Measurements from ENCODE around the gene ZNRF3.
A peak's percentile ranks its signal among the peaks of the same experiment; 100 is the strongest.
"Not testable (repeated sequence)": the region's sequence is repeated elsewhere in the genome, so short reads cannot be mapped to it uniquely, and the experiment has no call there.

Gene ZNRF3

DNA sequence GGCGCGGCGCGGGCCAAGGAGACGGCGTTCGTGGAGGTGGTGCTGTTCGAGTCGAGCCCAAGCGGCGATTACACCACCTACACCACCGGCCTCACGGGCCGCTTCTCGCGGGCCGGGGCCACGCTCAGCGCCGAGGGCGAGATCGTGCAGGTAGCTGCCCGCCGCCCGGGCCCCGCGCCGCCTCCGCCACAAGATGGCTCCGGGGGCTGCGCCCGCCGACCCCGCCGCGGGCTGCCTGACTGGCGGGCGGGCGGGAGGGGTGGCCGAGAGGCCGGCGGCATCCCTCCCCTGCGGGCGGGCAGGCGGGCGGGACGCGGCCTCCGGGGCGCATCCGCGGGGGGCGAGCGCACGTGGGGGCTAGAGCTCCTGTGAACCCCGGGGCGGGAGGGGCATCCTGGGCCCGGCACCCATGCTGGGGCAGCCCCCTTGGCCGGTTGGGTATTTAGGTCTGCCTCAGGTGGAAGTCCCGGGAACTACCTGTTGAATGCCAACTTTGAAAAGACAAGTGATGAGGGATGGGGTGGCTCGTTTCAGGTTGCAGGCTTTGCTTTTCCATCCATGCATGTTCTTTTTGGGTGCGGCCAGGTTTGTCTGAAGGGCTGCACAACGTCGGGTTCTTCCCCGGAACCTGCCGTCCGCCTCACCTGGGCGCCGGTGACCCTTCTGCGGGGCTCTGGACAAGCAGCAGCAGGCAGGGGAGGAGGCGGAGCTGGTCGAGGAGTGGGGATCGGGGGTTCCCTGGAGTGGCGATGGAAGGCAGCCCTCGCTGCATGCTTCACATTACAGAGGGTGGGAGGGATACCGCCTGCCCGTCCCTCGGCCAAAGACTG, 760 bp downstream of the ZNRF3 start:
- peak overlapping the region; percentile 86 for H2BK5ac ChIP-seq (ENCODE audit: low read depth, low read length, poor library complexity)

DNA sequence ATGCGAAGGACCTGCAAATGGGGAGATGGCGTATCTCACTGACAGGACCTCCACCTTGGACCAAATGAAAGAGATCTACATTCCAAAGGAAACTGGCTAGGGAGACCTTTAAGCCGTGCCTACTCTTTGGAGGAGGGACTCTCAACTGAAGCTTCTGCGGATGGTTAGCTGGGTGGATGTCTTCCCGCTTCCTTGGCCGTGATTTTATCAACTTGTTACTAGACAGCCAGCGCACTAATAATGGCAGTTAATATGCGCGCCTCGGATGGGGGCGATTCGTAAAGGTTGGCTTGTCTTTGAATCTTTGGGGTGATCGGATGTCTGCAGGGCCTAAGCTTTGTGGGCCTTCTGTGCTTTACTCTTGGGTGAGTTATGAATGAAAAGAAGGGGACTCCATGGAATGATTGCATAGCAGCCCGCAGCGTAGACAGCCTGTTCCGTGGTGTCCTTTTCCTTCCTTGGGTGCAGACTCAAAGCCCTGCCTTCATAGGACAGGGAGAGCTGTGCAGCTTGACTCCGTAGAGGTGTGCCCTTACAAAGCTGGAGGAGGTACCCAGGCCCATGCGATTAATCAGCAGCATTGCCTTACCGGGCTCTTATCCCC, 1.5 kb downstream of the ZNRF3 start:
- DNase-seq = peak in 1 of 2 donors; percentile 7
- H3K79me2 ChIP-seq (ENCODE audit: control insufficient read depth, insufficient read depth, low read length, poor library complexity) = peaks cover 9% of the 10 kb centered on the region
- WGBS (ENCODE audit: extremely low coverage, insufficient coverage, insufficient read length) = no CpG with 5 or more reads among the region's 19 CpGs
- H2BK12ac ChIP-seq (ENCODE audit: low read length) = no peak overlapping the region
- no peak overlapping the region for H2BK120ac ChIP-seq (ENCODE audit: insufficient read depth, low read length, poor library complexity)
- H3K4me1 ChIP-seq (ENCODE audit: control insufficient read depth in 1 of 2, insufficient read depth in 2 of 2, low read length in 2 of 2) = peaks cover 4 to 10% of the 10 kb centered on the region in 2 experiments
- H3K27ac ChIP-seq (ENCODE audit: low read depth, low read length) = no peak overlapping the region
- no peaks in the 10 kb centered on the region for H3K27me3 ChIP-seq (ENCODE audit: insufficient read depth, low read length)
- H2BK5ac ChIP-seq (ENCODE audit: low read depth, low read length, poor library complexity) = no peak overlapping the region
- H2AK5ac ChIP-seq (ENCODE audit: low read length) = no peak overlapping the region
- H3K23ac ChIP-seq (ENCODE audit: low read length) = no peak overlapping the region
- H2AFZ ChIP-seq (ENCODE audit: insufficient read depth, low read length, poor library complexity) = no peak overlapping the region
- H3K14ac ChIP-seq (ENCODE audit: low read length) = peak overlapping the region; percentile 12
- H4K12ac ChIP-seq (ENCODE audit: low read depth, low read length) = no peak overlapping the region
- peaks cover 6% of the 10 kb centered on the region for H3K79me1 ChIP-seq (ENCODE audit: low read length)
- H3K18ac ChIP-seq (ENCODE audit: low read length) = peak overlapping the region; percentile 5
- H3K9ac ChIP-seq (ENCODE audit: low read length) = no peak overlapping the region
- peaks cover 2% of the 10 kb centered on the region for H3K9me3 ChIP-seq (ENCODE audit: insufficient read depth, low read depth, low read length)
- H4K91ac ChIP-seq (ENCODE audit: low read depth, low read length) = no peak overlapping the region
- peak overlapping the region; percentile 93 for H3K4me3 ChIP-seq (ENCODE audit: low read depth, low read length)
- no peak overlapping the region for H4K8ac ChIP-seq (ENCODE audit: low read depth, low read length)
- H3K4ac ChIP-seq (ENCODE audit: low read depth, low read length) = no peak overlapping the region
- peak overlapping the region; percentile 91 for H3K4me2 ChIP-seq (ENCODE audit: low read length)
- H3K36me3 ChIP-seq (ENCODE audit: control insufficient read depth in 1 of 2, insufficient read depth in 2 of 2, low read length in 2 of 2) = no peaks in the 10 kb centered on the region

More for the DNA sequence above, 760 bp downstream of the ZNRF3 start:
- H3K36me3 ChIP-seq (ENCODE audit: control insufficient read depth in 1 of 2, insufficient read depth in 2 of 2, low read length in 2 of 2) = no peaks in the 10 kb centered on the region
- no peak overlapping the region for H3K23ac ChIP-seq (ENCODE audit: low read length)
- H3K27me3 ChIP-seq (ENCODE audit: insufficient read depth, low read length) = no peaks in the 10 kb centered on the region
- peaks cover 4 to 10% of the 10 kb centered on the region in 2 experiments for H3K4me1 ChIP-seq (ENCODE audit: control insufficient read depth in 1 of 2, insufficient read depth in 2 of 2, low read length in 2 of 2)
- no peak overlapping the region for H2AK5ac ChIP-seq (ENCODE audit: low read length)
- H3K4me2 ChIP-seq (ENCODE audit: low read length) = peak overlapping the region; percentile 91
- peak overlapping the region; percentile 98 for H3K18ac ChIP-seq (ENCODE audit: low read length)
- H3K27ac ChIP-seq (ENCODE audit: low read depth, low read length) = peak overlapping the region; percentile 57
- H2BK12ac ChIP-seq (ENCODE audit: low read length) = no peak overlapping the region
- peak overlapping the region; percentile 89 for H2BK120ac ChIP-seq (ENCODE audit: insufficient read depth, low read length, poor library complexity)
- H3K9ac ChIP-seq (ENCODE audit: low read length) = peak overlapping the region; percentile 85
- peak overlapping the region; percentile 79 for H2AFZ ChIP-seq (ENCODE audit: insufficient read depth, low read length, poor library complexity)
- H4K8ac ChIP-seq (ENCODE audit: low read depth, low read length) = peak overlapping the region; percentile 91
- H3K79me2 ChIP-seq (ENCODE audit: control insufficient read depth, insufficient read depth, low read length, poor library complexity) = peaks cover 9% of the 10 kb centered on the region
- peaks cover 6% of the 10 kb centered on the region for H3K79me1 ChIP-seq (ENCODE audit: low read length)
- peak overlapping the region; percentile 97 for H3K14ac ChIP-seq (ENCODE audit: low read length)
- peak overlapping the region; percentile 82 for H4K12ac ChIP-seq (ENCODE audit: low read depth, low read length)
- H4K91ac ChIP-seq (ENCODE audit: low read depth, low read length) = peak overlapping the region; percentile 96
- WGBS (ENCODE audit: extremely low coverage, insufficient coverage, insufficient read length) = no CpG with 5 or more reads among the region's 78 CpGs
- H3K9me3 ChIP-seq (ENCODE audit: insufficient read depth, low read depth, low read length) = peaks cover 2% of the 10 kb centered on the region
- peak overlapping the region; percentile 93 for H3K4me3 ChIP-seq (ENCODE audit: low read depth, low read length)
- peak; percentile 26 to 63 for DNase-seq
- H3K4ac ChIP-seq (ENCODE audit: low read depth, low read length) = peak overlapping the region; percentile 86

DNA sequence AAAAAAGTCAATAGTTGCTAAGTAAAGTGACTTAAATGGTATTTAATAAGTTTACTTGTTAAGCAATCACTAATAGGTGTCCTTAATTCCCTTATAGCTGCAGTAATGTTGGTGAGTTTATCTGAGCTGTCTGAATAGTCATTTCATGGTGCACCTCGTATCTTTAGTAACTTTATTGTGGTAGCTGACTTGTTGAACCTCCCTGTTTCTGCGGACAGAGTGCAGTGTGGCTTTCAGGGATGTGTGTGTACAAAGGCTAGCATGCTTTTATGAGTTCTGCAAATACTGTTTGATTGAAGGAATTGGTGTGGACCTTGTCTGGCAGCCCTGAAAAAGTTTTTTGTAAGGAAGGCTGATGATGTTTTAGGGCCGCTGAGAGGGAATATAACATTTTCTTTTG, 2.6 kb downstream of the ZNRF3 start:
- H3K4me2 ChIP-seq (ENCODE audit: low read length) = no peak overlapping the region
- DNase-seq = no peak
- no peak overlapping the region for H3K18ac ChIP-seq (ENCODE audit: low read length)
- peaks cover 11% of the 10 kb centered on the region for H3K79me2 ChIP-seq (ENCODE audit: control insufficient read depth, insufficient read depth, low read length, poor library complexity)
- no peak overlapping the region for H3K14ac ChIP-seq (ENCODE audit: low read length)
- no peak overlapping the region for H4K12ac ChIP-seq (ENCODE audit: low read depth, low read length)
- H3K4me1 ChIP-seq (ENCODE audit: control insufficient read depth in 1 of 2, insufficient read depth in 2 of 2, low read length in 2 of 2) = peaks cover 4 to 10% of the 10 kb centered on the region in 2 experiments
- no peak overlapping the region for H2BK12ac ChIP-seq (ENCODE audit: low read length)
- no peak overlapping the region for H2AK5ac ChIP-seq (ENCODE audit: low read length)
- peak overlapping the region; percentile 88 for H3K4ac ChIP-seq (ENCODE audit: low read depth, low read length)
- no peak overlapping the region for H2BK5ac ChIP-seq (ENCODE audit: low read depth, low read length, poor library complexity)
- H2AFZ ChIP-seq (ENCODE audit: insufficient read depth, low read length, poor library complexity) = no peak overlapping the region
- H3K79me1 ChIP-seq (ENCODE audit: low read length) = peaks cover 6% of the 10 kb centered on the region
- no peak overlapping the region for H3K23ac ChIP-seq (ENCODE audit: low read length)
- H4K8ac ChIP-seq (ENCODE audit: low read depth, low read length) = no peak overlapping the region
- no CpG with 5 or more reads among the region's 3 CpGs for whole genome bisulfite sequencing (ENCODE audit: extremely low coverage, insufficient coverage, insufficient read length)
- H3K36me3 ChIP-seq (ENCODE audit: control insufficient read depth in 1 of 2, insufficient read depth in 2 of 2, low read length in 2 of 2) = no peaks in the 10 kb centered on the region
- H3K4me3 ChIP-seq (ENCODE audit: low read depth, low read length) = no peak overlapping the region
- no peak overlapping the region for H3K27ac ChIP-seq (ENCODE audit: low read depth, low read length)
- no peaks in the 10 kb centered on the region for H3K27me3 ChIP-seq (ENCODE audit: insufficient read depth, low read length)
- H3K9ac ChIP-seq (ENCODE audit: low read length) = no peak overlapping the region
- H4K91ac ChIP-seq (ENCODE audit: low read depth, low read length) = no peak overlapping the region
- H2BK120ac ChIP-seq (ENCODE audit: insufficient read depth, low read length, poor library complexity) = no peak overlapping the region
- H3K9me3 ChIP-seq (ENCODE audit: insufficient read depth, low read depth, low read length) = peaks cover 2% of the 10 kb centered on the region

DNA sequence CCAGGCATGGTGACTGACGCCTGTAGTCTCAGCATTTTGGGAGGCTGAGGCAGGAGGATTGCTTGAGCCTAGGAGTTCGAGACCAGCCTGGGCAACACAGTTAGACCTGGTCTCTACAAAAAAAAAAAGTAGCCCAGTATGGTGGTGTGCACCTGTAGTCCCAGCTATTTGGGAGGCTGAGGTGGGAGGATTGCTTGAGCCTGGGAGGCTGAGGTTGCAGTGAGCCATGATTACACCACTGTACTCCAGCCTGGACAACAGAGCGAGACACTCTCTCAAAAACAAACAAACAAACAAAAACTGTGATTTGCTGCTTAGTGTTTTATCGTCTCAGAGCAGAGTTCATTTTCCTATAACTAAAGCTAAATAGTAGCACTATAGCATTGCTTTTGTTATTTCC, 3.3 kb downstream of the ZNRF3 start:
- not testable (repeated sequence) for H2BK120ac ChIP-seq (ENCODE audit: insufficient read depth, low read length, poor library complexity); H2AK5ac ChIP-seq (ENCODE audit: low read length); H3K27ac ChIP-seq (ENCODE audit: low read depth, low read length); H2BK5ac ChIP-seq (ENCODE audit: low read depth, low read length, poor library complexity); H3K18ac ChIP-seq (ENCODE audit: low read length); H3K36me3 ChIP-seq (ENCODE audit: control insufficient read depth in 1 of 2, insufficient read depth in 2 of 2, low read length in 2 of 2); H3K4me3 ChIP-seq (ENCODE audit: low read depth, low read length); H3K27me3 ChIP-seq (ENCODE audit: insufficient read depth, low read length); H3K9ac ChIP-seq (ENCODE audit: low read length); H2AFZ ChIP-seq (ENCODE audit: insufficient read depth, low read length, poor library complexity); H3K9me3 ChIP-seq (ENCODE audit: insufficient read depth, low read depth, low read length); H4K91ac ChIP-seq (ENCODE audit: low read depth, low read length); H4K8ac ChIP-seq (ENCODE audit: low read depth, low read length); H3K23ac ChIP-seq (ENCODE audit: low read length); H3K4me2 ChIP-seq (ENCODE audit: low read length); H3K14ac ChIP-seq (ENCODE audit: low read length); H2BK12ac ChIP-seq (ENCODE audit: low read length); H4K12ac ChIP-seq (ENCODE audit: low read depth, low read length); H3K79me1 ChIP-seq (ENCODE audit: low read length); DNase-seq
- WGBS (ENCODE audit: extremely low coverage, insufficient coverage, insufficient read length) = no CpG with 5 or more reads among the region's 4 CpGs
- peaks cover 7 to 10% of the 10 kb centered on the region in 2 experiments for H3K4me1 ChIP-seq (ENCODE audit: control insufficient read depth in 1 of 2, insufficient read depth in 2 of 2, low read length in 2 of 2)
- peaks cover 11% of the 10 kb centered on the region for H3K79me2 ChIP-seq (ENCODE audit: control insufficient read depth, insufficient read depth, low read length, poor library complexity)
- peak overlapping the region; percentile 76 for H3K4ac ChIP-seq (ENCODE audit: low read depth, low read length)
